NCI-H1092 treated with DMSO at 0.1 percent for 48 hours (cell line): ENCODE data around the gene TAF3.

ENCODE experiments used
- DNase-seq: peaks from one replicate; lab custom pipeline; 2025; lab: John Stamatoyannopoulos, UW

The TAF3 gene

GRCh38 chr10:8035006-8035640 is 216.8 kb downstream of the TAF3 start:
- peak; percentile 20 for DNase-seq

- no peak for DNase-seq
Measured at GRCh38 chr10:8035641-8036470, 217.6 kb downstream of the TAF3 start.

DNA sequence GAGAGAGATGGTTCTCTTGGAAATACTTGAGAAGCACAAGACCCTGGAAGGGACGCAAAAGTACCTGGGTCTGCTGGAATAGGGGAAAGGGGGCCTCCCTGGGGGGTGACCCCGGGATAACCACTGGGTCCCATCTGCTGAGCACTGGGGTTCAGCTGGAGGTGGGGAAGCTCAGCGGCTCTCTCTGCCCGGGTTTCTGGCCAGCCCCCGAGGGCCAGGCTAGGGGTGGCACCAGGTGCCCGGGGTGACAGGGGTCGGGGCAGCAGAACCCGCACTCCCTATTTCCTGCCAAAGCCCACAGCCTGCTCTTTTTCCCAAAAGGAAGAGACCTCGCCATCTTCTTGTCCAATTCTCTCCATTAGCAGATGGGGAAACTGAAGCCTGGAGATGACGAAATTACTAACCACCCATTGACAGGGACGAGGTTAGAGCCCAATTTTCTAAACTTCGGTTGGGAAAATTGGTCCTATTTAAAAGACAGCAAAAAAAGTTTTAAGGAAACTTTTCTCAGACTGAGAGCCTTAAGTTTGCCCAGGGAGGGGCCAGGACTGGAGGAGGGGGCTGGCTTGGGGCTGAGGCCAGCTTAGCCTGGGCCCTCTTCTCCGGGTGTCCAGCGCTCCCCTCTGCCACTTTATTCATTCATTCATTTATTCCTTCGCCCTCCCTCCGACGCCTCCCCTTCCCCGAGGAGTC is 218.3 kb downstream of the TAF3 start:
- no peak for DNase-seq

DNA sequence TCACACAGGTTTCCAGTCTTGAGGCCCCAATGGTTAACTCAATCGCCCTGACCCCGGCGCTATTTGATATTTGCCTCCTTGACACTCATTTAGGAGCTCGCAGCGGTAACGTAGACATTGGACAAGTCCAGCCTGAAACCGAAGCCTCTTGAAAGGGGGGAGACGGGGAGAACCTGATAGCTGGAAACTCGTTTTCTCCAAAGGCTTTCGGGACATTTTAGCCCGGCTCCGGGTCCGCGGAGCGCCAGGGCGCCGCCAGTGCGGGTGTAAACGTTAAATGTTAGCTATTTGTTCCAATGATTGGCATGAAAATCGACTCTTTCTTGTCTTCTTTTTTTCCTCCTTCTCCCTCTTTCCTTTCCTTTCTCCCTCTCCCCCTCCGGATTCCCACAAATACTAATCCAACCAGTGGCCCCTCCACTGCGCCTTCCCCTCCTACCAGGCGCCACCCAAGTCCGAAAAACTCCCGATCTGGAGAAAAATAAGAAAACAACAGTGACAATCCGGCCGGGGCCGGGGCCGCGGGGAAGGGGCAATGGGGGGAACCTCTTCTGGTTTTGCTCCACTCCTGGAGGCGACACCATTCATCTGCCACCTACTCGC is 219.0 kb downstream of the TAF3 start:
- DNase-seq: no peak

DNA sequence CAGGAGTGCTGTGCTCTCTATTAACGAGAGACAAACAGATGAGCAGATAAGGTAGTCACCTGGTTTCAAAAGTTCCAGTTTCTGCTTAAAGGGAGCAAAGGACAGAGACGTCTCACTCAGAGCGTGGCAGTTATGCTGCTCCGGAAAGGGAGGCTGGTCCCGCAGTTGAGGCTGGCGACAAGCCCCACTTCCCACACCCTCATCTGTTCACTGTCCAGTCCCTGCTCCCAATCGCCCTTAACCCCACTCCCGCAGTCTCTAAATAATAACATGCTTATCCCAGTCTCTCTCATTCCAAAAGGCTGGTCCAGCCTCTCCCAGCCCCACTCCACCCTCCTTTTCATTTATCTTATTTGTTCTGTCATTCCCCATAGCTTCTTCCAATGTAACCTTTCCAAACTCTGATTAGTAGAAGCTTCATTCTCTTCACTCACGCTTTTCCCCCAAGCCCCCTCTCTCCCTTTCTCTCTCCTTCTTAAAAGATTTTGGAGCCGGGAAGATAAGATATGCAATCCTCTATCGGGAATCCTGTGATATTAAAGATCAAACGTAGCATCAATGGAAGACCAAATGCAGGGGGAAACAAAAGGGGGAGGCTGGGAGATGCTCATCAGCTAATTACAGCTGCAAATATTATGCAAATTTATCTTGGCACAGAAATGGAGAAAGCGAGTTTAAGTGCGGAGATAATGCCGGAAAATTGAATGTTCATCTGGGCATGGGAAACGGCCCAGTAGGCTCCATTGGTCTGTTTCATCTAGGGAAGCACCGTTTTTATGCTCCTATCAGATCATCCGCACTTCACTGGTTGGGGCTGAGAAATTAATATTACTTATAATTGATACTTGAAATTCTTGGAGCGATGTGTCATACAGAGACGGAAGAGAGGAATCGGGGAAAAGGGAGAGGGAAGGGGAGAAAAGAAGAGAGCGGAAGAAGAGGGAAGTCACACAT is 219.9 kb downstream of the TAF3 start:
- no peak for DNase-seq

- DNase-seq: no peak
Measured at GRCh38 chr10:8039321-8039881, 221.1 kb downstream of the TAF3 start.

DNA sequence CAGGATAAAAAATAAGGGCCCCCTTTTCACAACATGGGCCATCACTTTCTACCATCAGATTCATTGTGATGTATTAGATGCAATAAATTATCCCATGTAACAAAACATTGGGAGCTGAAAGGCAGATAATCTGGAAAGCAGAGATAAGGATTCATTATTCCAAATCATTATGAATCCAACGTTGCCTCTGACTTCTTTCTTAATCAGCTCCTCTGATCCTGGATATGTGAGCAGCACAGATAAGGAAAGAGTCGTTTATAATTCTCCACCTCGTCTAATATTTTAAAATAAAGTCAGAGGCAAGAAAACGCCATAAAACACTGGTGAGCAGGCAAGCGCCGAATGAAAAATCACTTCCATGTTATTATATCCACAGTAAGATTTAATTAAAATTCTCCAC is 222.3 kb downstream of the TAF3 start:
- no peak for DNase-seq

- no peak for DNase-seq
Measured at GRCh38 chr10:8041284-8041991, 223.1 kb downstream of the TAF3 start.

DNA sequence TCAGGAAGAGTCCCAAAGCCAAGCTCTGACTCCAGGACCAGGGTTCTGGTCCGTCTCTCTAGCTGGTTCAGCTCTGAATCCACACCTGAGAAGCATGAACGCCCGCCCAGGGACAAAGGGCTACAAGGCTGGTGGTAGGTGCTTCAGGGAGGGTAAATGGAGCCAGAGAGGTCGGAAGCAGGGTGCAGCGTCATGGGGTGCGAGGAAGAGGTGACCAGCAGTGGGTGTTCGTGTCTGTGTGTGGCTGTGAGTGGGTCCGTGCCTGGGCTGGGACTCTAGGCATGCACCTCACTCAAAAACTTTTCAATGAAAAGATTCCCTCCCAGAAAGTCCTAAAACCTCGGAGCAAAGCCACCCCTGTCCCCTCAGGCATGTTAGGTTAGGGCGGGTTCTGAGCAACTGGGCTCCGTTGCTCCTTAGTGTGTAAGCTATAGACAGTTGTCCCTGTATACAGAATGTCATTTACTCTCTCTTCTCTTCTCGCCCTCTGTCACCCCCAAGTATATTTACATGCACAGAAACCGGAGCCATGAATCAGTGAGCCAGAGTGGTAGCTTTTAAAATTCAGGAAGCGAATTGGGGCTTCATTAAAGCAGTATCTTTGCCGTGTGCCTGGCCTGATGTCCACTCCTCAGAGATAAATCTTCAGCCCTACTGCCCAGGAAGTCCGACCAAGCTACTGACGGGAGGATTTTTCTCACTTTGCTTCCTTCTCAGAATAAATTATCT is 223.9 kb downstream of the TAF3 start:
- DNase-seq: no peak

- no peak for DNase-seq
Measured at GRCh38 chr10:8042721-8043568, 224.6 kb downstream of the TAF3 start.

- DNase-seq: no peak
Measured at GRCh38 chr10:8043569-8044306, 225.4 kb downstream of the TAF3 start.

DNA sequence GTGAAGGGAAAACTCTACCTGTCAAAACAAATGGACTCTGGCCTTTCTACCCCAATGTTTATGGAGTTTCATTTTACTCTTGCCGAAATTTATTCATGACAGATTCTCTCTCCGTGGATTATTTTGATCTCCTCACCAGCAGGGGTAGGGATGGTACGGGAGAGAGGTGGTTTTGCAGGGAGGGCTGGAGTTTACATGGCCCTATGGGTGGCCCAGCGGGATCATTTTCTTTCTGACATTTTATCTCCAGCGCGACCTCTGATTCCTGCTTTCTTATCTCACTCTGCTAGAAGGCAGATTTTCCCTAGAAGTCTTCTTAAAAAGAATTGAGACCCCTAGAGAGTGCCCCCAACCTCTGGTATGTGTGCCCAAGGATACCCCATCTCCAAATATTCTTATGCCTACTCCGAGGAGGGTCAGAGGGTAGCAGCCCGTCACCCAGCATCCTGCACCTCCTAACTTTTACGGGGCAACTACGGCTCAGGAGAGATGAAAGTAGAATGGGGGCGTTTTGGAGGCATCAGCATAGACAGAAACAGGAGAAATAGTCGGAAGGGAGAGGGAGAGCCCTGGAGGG is 226.1 kb downstream of the TAF3 start:
- DNase-seq: no peak

DNA sequence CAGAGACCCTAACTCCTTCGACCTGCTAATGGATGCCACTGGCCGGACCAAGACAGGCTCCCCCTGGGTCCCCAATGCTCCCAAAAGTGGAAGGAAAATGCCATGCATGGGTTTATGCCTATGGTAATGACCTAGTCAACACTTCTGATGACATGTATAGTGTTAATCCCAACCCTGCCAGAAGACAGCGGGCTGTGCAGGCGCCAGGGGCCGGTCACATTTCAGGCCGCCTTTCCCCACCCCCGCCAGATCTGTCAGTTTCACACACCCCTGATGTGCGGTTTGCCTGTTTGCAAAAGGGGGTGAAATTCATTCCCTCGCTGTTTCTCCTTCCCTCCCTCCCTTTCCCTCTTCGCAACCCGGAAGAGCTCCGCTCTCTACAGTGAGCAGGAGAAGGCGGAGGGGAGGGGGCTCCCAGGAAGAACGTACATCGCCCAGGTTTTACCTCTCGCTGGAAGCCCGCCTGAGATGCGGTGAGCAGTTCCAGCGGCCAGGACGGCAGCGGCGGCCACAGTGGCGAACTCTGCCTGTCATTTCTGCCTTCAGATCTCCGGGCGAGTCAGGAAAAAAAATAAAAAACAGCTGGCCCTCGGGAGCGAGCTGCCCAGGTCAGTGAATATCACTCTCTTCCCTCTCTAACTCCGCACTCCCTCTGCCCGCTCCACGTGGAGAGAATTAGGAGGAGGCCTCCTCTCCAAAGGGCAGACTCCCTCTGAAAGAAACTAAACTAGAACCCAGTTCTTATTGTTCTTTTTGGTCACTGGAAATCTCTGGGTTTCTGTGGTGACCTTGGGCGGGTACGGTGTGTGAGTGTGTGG is 226.8 kb downstream of the TAF3 start:
- DNase-seq: no peak

GRCh38 chr10:8045726-8046494 is 227.6 kb downstream of the TAF3 start:
- DNase-seq: no peak

DNA sequence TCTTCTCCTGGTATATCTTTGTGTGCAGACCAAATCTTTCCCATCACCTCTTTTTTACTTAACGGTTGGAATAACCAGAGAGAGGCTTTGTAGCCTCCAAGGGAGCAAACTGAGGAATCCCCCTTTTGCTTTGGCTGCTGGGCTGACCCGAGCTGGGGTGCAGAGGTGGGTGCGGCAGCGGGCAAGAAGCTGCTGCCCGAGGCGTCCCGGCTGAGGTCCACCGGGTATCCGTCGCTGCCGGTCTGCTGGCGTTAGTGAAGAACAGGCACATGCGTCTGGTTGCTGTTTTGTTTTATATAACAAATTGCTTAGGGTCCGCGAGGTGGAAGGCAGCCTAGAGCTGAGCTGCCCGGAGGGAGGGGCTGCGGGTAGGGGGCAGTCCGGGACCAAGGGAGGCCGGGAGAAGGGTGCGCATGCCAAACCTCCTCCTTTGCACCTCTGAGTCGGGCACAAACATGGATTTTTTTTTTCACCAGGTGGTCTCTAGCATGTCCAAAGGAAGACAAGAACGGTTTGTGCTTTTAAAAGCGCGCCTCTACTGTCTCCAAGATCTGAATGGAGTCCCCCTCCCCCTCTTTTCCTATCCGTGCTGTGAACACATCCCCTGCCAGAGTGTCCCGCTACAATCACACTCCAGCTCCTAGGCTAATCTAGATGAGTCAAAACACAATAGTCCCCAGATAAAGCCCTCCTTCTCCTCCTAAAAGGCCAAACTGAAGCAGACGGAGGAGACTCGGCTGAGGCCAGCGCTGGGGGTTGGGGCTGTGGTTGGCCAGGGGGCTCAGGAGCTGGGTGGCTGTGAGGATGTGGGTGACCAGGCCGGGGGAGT is 229.4 kb downstream of the TAF3 start:
- no peak for DNase-seq
